ENCODE measurements around the gene ANXA5. TPM values are rescaled to one million over a fixed set of nuclear protein-coding genes. Genes with fewer than 3 reads are reported as not detected.

The ANXA5 gene
- total and polyA plus RNA-seq, 9 of the 15 experiments (the other 6 are each of a cell fraction or from before 2014, with no cell fraction given) = 49.9 to 131 (median 84.5) TPM

DNA sequence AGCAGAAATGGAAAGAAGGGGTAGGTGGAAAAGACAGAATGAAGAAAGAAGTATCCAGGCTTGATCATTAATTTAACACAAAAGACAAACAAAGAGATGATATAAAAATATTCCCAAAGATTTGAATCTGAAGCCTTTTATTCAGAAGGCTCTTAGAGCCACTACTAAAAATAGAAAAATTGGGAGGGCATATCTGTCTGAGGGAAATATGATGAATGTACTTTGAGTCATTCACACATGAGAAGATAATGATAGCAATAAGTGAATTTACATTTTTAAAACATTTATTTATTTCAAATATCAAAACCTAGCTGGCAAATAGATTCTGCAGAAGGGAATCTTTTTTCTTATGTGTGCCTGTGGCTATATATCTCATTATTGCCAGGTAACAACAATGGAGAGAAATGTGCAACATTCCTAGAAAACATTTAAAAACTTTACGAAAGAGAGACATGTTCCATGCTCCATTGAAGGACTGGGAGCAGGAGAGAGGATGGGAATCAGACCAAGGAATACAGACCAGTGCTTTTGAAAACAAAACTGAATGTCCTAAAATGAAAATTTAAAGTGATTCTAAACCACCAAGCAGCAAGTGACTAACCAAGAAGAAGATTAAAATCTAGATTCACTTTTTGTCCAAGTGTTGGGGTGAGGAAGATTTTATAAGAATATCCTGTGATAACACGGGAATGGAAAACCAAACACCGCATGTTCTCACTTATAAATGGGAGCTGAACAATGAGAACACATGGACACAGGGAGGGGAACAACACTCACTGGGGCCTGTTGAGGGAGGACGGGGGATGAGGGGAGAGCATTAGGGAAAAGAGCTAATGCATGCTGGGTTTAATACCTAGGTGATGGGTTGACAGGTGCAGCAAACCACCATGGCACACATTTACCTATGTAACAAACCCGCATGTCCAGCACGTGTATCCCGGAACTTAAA lies 41.2 kb downstream of the ANXA5 start:
- Histone ChIP-seq H3K4me2 (ENCODE audit: insufficient read depth, low read length) (no peak overlapping the region), H3K4me1 (replicated peaks in 1 of 2; ENCODE audit: control insufficient read depth in 2 of 2, insufficient read depth in 2 of 2, low read length in 2 of 2) (no peaks in the 10 kb centered on the region; a peak in 1 of 5 replicates), H3K27me3 (ENCODE audit: control insufficient read depth in 2 of 2, insufficient read depth in 2 of 2, low read length in 2 of 2) (no peaks in the 10 kb centered on the region), H3K36me3 (ENCODE audit: control insufficient read depth, insufficient read depth, low read length) (no peaks in the 10 kb centered on the region), H3K9ac (ENCODE audit: insufficient read depth in 1 of 2, low read depth in 2 of 2, low read length in 2 of 2) (no peak overlapping the region), H2AFZ (ENCODE audit: low read depth, low read length) (no peak overlapping the region), H3K27ac (ENCODE audit: extremely low read depth, low read depth, low read length) (no peak overlapping the region), H3K79me2 (ENCODE audit: control insufficient read depth, insufficient read depth, low read length) (no peaks in the 10 kb centered on the region), H3K4me3 (no peak overlapping the region), H4K20me1 (replicated peaks; ENCODE audit: control insufficient read depth, insufficient read depth, low read length) (no peaks in the 10 kb centered on the region), H3K9me1 (ENCODE audit: control insufficient read depth, insufficient read depth, low read length) (no peaks in the 10 kb centered on the region), H3K9me3 (replicated peaks; ENCODE audit: control insufficient read depth, insufficient read depth, low read depth, low read length) (no peaks in the 10 kb centered on the region)
- ChIA-PET CTCF (ENCODE audit: low intra/inter-chr PET ratio) (interaction anchor here (1.3 kb wide), 1 partner anchor 463 kb away, joined by 3 read pairs; no protein-coding TSS in a partner anchor), POLR2A (no interaction called here)
- in situ Hi-C loops (cut with MboI) (no loop called here), intact Hi-C loops (cut with micrococcal nuclease) (loop anchor here (1.0 to 5.0 kb wide), 6 partner anchors 72 to 1498 kb away; no protein-coding TSS in a partner anchor)
- no peak for FAIRE-seq
- ATAC-seq = peak; percentile 27; the same call in 1 of the 3 replicates
- no peak for DNase-seq (ENCODE audit: extremely low read depth in 1 of 4, low spot score in 3 of 4)
- WGBS (ENCODE audit: insufficient coverage, low coverage, missing lambda C conversion rate) = 2% methylated on average over 7 of the region's 7 CpGs
- TF ChIP-seq BHLHE40 (IDR thresholded peaks at IDR 0.05; ENCODE audit: low read length) (no peak), NCOR1 (IDR thresholded peaks at IDR 0.05) (no peak), PRPF4 (IDR thresholded peaks at IDR 0.05; ENCODE audit: insufficient read depth, low read depth, low read length, poor library complexity, severe bottlenecking) (no peak), RB1 (IDR thresholded peaks at IDR 0.05; ENCODE audit: low read depth) (no peak), RHOXF2B (CRISPR knock-in tag; conservative IDR thresholded peaks at IDR 0.05) (no peak), SUPT5H (IDR thresholded peaks at IDR 0.05) (no peak), ZNF354B (CRISPR knock-in tag; IDR thresholded peaks at IDR 0.05) (no peak), FIP1L1 (IDR thresholded peaks at IDR 0.05; ENCODE audit: low read depth, low read length, poor library complexity, severe bottlenecking) (no peak), BRD9 (IDR thresholded peaks at IDR 0.05; ENCODE audit: low read depth, partially characterized antibody) (no peak)
- TF ChIP-seq, protein P1, sequence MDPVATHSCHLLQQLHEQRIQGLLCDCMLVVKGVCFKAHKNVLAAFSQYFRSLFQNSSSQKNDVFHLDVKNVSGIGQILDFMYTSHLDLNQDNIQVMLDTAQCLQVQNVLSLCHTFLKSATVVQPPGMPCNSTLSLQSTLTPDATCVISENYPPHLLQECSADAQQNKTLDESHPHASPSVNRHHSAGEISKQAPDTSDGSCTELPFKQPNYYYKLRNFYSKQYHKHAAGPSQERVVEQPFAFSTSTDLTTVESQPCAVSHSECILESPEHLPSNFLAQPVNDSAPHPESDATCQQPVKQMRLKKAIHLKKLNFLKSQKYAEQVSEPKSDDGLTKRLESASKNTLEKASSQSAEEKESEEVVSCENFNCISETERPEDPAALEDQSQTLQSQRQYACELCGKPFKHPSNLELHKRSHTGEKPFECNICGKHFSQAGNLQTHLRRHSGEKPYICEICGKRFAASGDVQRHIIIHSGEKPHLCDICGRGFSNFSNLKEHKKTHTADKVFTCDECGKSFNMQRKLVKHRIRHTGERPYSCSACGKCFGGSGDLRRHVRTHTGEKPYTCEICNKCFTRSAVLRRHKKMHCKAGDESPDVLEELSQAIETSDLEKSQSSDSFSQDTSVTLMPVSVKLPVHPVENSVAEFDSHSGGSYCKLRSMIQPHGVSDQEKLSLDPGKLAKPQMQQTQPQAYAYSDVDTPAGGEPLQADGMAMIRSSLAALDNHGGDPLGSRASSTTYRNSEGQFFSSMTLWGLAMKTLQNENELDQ (CRISPR knock-in tag; IDR thresholded peaks at IDR 0.05; ENCODE audit: borderline replicate concordance) = no peak
- TF ChIP-seq, protein P2, sequence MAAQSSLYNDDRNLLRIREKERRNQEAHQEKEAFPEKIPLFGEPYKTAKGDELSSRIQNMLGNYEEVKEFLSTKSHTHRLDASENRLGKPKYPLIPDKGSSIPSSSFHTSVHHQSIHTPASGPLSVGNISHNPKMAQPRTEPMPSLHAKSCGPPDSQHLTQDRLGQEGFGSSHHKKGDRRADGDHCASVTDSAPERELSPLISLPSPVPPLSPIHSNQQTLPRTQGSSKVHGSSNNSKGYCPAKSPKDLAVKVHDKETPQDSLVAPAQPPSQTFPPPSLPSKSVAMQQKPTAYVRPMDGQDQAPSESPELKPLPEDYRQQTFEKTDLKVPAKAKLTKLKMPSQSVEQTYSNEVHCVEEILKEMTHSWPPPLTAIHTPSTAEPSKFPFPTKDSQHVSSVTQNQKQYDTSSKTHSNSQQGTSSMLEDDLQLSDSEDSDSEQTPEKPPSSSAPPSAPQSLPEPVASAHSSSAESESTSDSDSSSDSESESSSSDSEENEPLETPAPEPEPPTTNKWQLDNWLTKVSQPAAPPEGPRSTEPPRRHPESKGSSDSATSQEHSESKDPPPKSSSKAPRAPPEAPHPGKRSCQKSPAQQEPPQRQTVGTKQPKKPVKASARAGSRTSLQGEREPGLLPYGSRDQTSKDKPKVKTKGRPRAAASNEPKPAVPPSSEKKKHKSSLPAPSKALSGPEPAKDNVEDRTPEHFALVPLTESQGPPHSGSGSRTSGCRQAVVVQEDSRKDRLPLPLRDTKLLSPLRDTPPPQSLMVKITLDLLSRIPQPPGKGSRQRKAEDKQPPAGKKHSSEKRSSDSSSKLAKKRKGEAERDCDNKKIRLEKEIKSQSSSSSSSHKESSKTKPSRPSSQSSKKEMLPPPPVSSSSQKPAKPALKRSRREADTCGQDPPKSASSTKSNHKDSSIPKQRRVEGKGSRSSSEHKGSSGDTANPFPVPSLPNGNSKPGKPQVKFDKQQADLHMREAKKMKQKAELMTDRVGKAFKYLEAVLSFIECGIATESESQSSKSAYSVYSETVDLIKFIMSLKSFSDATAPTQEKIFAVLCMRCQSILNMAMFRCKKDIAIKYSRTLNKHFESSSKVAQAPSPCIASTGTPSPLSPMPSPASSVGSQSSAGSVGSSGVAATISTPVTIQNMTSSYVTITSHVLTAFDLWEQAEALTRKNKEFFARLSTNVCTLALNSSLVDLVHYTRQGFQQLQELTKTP (IDR thresholded peaks at IDR 0.05; ENCODE audit: low read depth in 1 of 2, partially characterized antibody in 2 of 2) = no peak
- BruUV-seq (replicated peaks) = no TSS peak
